LHCN-M2 (cell line): ENCODE data around the gene IL18R1. TPM values are rescaled to one million over a fixed set of nuclear protein-coding genes. Genes with fewer than 3 reads are reported as not detected.
A peak's percentile ranks its signal among the peaks of the same experiment; 100 is the strongest.

ENCODE experiments used
- DNase-seq: peaks from one replicate; pipeline ENCODE4 v3.0.0-alpha.2; 2012; ENCODE audit warnings: low read depth
- total RNA-seq: library from RNA; depleted of rRNA; stranded (reverse); fragments of >200 nt; gene quantifications from 2 replicates; pipeline ENCODE4 v1.2.3, GENCODE V29; 2014; rRNA removed

Gene IL18R1
- total RNA-seq, 1 experiment from 2014 or later: not detected

GRCh38 chr2:102432386-102432785 lies 76.8 kb downstream of the IL18R1 start:
- DNase-seq: no peak

- DNase-seq: peak; percentile 32
Observed at GRCh38 chr2:102433973-102434654, 78.5 kb downstream of the IL18R1 start.

- DNase-seq: no peak
Observed at GRCh38 chr2:102434655-102435381, 79.2 kb downstream of the IL18R1 start.

- DNase-seq: no peak
Observed at GRCh38 chr2:102435741-102436140, 80.1 kb downstream of the IL18R1 start.

- DNase-seq: no peak
Observed at GRCh38 chr2:102436323-102436722, 80.7 kb downstream of the IL18R1 start.

GRCh38 chr2:102437122-102437521 lies 81.5 kb downstream of the IL18R1 start:
- DNase-seq: no peak

GRCh38 chr2:102438111-102438510 lies 82.5 kb downstream of the IL18R1 start:
- DNase-seq: no peak

GRCh38 chr2:102438578-102438977 lies 83.0 kb downstream of the IL18R1 start:
- no peak for DNase-seq

- DNase-seq: no peak
Observed at GRCh38 chr2:102439065-102439695, 83.6 kb downstream of the IL18R1 start.

GRCh38 chr2:102442967-102443828 lies 87.6 kb downstream of the IL18R1 start:
- DNase-seq: no peak

- no peak for DNase-seq
Observed at GRCh38 chr2:102444233-102444632, 88.6 kb downstream of the IL18R1 start.

- DNase-seq: no peak
Observed at GRCh38 chr2:102446936-102447335, 91.3 kb downstream of the IL18R1 start.

Other genes starting within 250 kb of the IL18R1 start
- gene IL1R1, start 213.1 kb upstream of the IL18R1 start, total RNA-seq: 39.0 and 42.7 TPM in 2 replicates
- gene IL1RL2, start 168.8 kb upstream of the IL18R1 start, total RNA-seq: 0.57 and 1.2 TPM in 2 replicates
- gene IL1RL1, start 44.2 kb upstream of the IL18R1 start, total RNA-seq: not detected in 2 replicates
- gene IL18RAP, start 67.4 kb downstream of the IL18R1 start, total RNA-seq: not detected in 2 replicates
- 0.06 TPM in 2 replicates for gene SLC9A4, start 117.4 kb downstream of the IL18R1 start, total RNA-seq